ENCODE measurements around the gene EPG5. TPM values are rescaled to one million over a fixed set of nuclear protein-coding genes. Genes with fewer than 3 reads are reported as not detected.

Gene EPG5
- total RNA-seq, 8 experiments from 2014 or later = 10.5 to 28.2 (median 16.3) TPM

- no peak for ATAC-seq (replicated peaks in 6 of 8)
- Histone ChIP-seq H3K4me3 (no peak overlapping the region), H3K27ac (no peak overlapping the region), H3K4me1 (replicated peaks in 1 of 2) (no peaks in the 10 kb centered on the region)
- in situ Hi-C loops (cut with MboI; ENCODE audit: low pct_unique_long_range_greater_than_20kb in 2 of 9, low sequenced_read_pairs in 9 of 9, unreplicated experiment in 9 of 9) = loop anchor here in 1 of 9 experiments (25.0 kb wide), 1 partner anchor 153 kb away; the partner anchor contains the start of gene SLC14A1
- 40 to 100% (median 98%) methylated on average over 1 to 5 of the region's 5 CpGs; no CpG with 5 or more reads in 2 of the 10 experiments for WGBS, 10 experiments
Measured at GRCh38 chr18:45865466-45865865, 101.7 kb downstream of the EPG5 start.

GRCh38 chr18:45864081-45864480 is 103.0 kb downstream of the EPG5 start:
- 90 to 100% (median 97%) methylated on average over 1 to 5 of the region's 5 CpGs for WGBS, 10 experiments
- in situ Hi-C loops (cut with MboI; ENCODE audit: low pct_unique_long_range_greater_than_20kb in 2 of 9, low sequenced_read_pairs in 9 of 9, unreplicated experiment in 9 of 9) = loop anchor here in 1 of 9 experiments (25.0 kb wide), 1 partner anchor 152 kb away; the partner anchor contains the start of gene SLC14A1
- H3K4me1 ChIP-seq (replicated peaks in 1 of 2) = no peaks in the 10 kb centered on the region
- H3K4me3 ChIP-seq = no peak overlapping the region
- no peak for ATAC-seq (replicated peaks in 6 of 8)
- no peak overlapping the region for H3K27ac ChIP-seq

- in situ Hi-C loops (cut with MboI; ENCODE audit: low pct_unique_long_range_greater_than_20kb in 2 of 9, low sequenced_read_pairs in 9 of 9, unreplicated experiment in 9 of 9) = loop anchor here in 1 of 9 experiments (25.0 kb wide), 1 partner anchor 151 kb away; the partner anchor contains the start of gene SLC14A1
- WGBS, 10 experiments = 23 to 100% (median 86%) methylated on average over 1 of the region's 1 CpG; no CpG with 5 or more reads in 4 of the 10 experiments
Measured at GRCh38 chr18:45863469-45863868, 103.7 kb downstream of the EPG5 start.

DNA sequence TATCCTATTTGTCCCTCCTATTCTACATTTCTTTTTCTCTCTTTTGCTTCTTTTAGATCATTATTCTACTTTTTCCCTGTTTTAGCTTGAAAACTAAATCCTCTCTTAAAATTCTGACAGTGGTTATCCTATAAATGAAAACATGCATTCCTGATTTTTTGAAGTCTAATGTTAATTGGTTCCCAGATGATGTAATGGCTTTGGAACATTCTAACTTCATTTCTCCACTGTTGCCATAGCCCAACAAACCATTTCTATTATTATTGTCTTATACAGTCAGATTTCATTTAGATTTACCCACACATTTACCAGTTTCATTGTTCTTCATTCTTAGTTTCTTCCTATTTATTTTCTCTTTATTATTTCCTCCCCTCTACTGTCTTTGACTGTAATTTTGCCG is 105.2 kb downstream of the EPG5 start:
- Histone ChIP-seq H3K4me3 (no peak overlapping the region), H3K4me1 (replicated peaks in 1 of 2) (no peaks in the 10 kb centered on the region), H3K27ac (no peak overlapping the region)
- in situ Hi-C loops (cut with MboI; ENCODE audit: low pct_unique_long_range_greater_than_20kb in 2 of 9, low sequenced_read_pairs in 9 of 9, unreplicated experiment in 9 of 9) = loop anchor here in 1 of 9 experiments (25.0 kb wide), 1 partner anchor 150 kb away; the partner anchor contains the start of gene SLC14A1
- no peak for ATAC-seq (replicated peaks in 6 of 8)
- 84 to 100% (median 100%) methylated on average over 1 of the region's 1 CpG; no CpG with 5 or more reads in 2 of the 10 experiments for WGBS, 10 experiments

More at GRCh38 chr18:45863469-45863868, 103.7 kb downstream of the EPG5 start:
- no peak overlapping the region for H3K27ac ChIP-seq
- ATAC-seq (replicated peaks in 6 of 8) = no peak
- H3K4me3 ChIP-seq = no peak overlapping the region
- H3K4me1 ChIP-seq (replicated peaks in 1 of 2) = no peaks in the 10 kb centered on the region

GRCh38 chr18:45860971-45861370 is 106.2 kb downstream of the EPG5 start:
- no peak for ATAC-seq (replicated peaks in 6 of 8)
- WGBS, 10 experiments = 71 to 97% (median 88%) methylated on average over 1 to 3 of the region's 3 CpGs
- no peaks in the 10 kb centered on the region for H3K4me1 ChIP-seq (replicated peaks in 1 of 2)
- in situ Hi-C loops (cut with MboI; ENCODE audit: low pct_unique_long_range_greater_than_20kb in 2 of 9, low sequenced_read_pairs in 9 of 9, unreplicated experiment in 9 of 9) = loop anchor here in 1 of 9 experiments (25.0 kb wide), 1 partner anchor 149 kb away; the partner anchor contains the start of gene SLC14A1
- no peak overlapping the region for H3K27ac ChIP-seq
- no peak overlapping the region for H3K4me3 ChIP-seq

DNA sequence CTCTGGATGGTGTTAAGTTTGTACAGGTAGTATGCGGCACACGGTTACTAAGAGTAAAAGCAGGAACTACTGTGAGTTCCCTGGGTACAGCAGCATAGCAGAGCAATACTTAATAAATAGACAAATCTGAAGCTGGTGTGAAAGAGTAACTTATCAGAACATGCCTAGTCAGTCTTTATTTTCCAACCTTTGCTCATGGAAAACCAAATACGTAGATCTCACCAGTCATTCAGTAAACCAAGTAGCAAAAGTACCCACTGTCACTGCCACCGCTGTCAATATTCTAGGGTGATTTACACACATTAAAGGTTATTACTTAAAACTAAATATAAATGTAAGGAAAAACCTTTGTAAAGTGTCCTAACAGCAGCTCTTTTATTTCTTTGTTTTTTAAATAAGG is 106.6 kb downstream of the EPG5 start:
- no peak for ATAC-seq (replicated peaks in 6 of 8)
- Histone ChIP-seq H3K27ac (no peak overlapping the region), H3K4me1 (replicated peaks in 1 of 2) (no peaks in the 10 kb centered on the region), H3K4me3 (no peak overlapping the region)
- 86 to 100% (median 93%) methylated on average over 1 to 4 of the region's 4 CpGs; no CpG with 5 or more reads in 1 of the 10 experiments for WGBS, 10 experiments
- in situ Hi-C loops (cut with MboI; ENCODE audit: low pct_unique_long_range_greater_than_20kb in 2 of 9, low sequenced_read_pairs in 9 of 9, unreplicated experiment in 9 of 9) = loop anchor here in 1 of 9 experiments (25.0 kb wide), 1 partner anchor 148 kb away; the partner anchor contains the start of gene SLC14A1

- WGBS, 10 experiments = 92 to 100% (median 100%) methylated on average over 1 to 3 of the region's 3 CpGs; no CpG with 5 or more reads in 2 of the 10 experiments
- no peak for ATAC-seq (replicated peaks in 6 of 8)
- in situ Hi-C loops (cut with MboI; ENCODE audit: low pct_unique_long_range_greater_than_20kb in 2 of 9, low sequenced_read_pairs in 9 of 9, unreplicated experiment in 9 of 9) = loop anchor here in 1 of 9 experiments (25.0 kb wide), 1 partner anchor 147 kb away; the partner anchor contains the start of gene SLC14A1
- no peak overlapping the region for H3K27ac ChIP-seq
- no peaks in the 10 kb centered on the region for H3K4me1 ChIP-seq (replicated peaks in 1 of 2)
- H3K4me3 ChIP-seq = no peak overlapping the region
Measured at GRCh38 chr18:45859334-45859733, 107.8 kb downstream of the EPG5 start.

- 89 to 98% (median 95%) methylated on average over 3 to 4 of the region's 4 CpGs; no CpG with 5 or more reads in 2 of the 10 experiments for WGBS, 10 experiments
- Histone ChIP-seq H3K4me1 (replicated peaks in 1 of 2) (no peaks in the 10 kb centered on the region), H3K4me3 (no peak overlapping the region), H3K27ac (no peak overlapping the region)
- in situ Hi-C loops (cut with MboI; ENCODE audit: low pct_unique_long_range_greater_than_20kb in 2 of 9, low sequenced_read_pairs in 9 of 9, unreplicated experiment in 9 of 9) = loop anchor here in 1 of 9 experiments (25.0 kb wide), 1 partner anchor 144 kb away; the partner anchor contains the start of gene SLC14A1
- ATAC-seq (replicated peaks in 6 of 8) = no peak
Measured at GRCh38 chr18:45856531-45856930, 110.6 kb downstream of the EPG5 start.

- H3K4me3 ChIP-seq = no peak overlapping the region
- in situ Hi-C loops (cut with MboI; ENCODE audit: low pct_unique_long_range_greater_than_20kb in 2 of 9, low sequenced_read_pairs in 9 of 9, unreplicated experiment in 9 of 9) = loop anchor here in 1 of 9 experiments (25.0 kb wide), 1 partner anchor 142 kb away; the partner anchor contains the start of gene SLC14A1
- WGBS, 10 experiments = 63 to 100% (median 93%) methylated on average over 1 of the region's 2 CpGs; no CpG with 5 or more reads in 4 of the 10 experiments
- ATAC-seq (replicated peaks in 6 of 8) = no peak
- no peak overlapping the region for H3K27ac ChIP-seq
- H3K4me1 ChIP-seq (replicated peaks in 1 of 2) = no peaks in the 10 kb centered on the region
Measured at GRCh38 chr18:45854036-45854586, 113.0 kb downstream of the EPG5 start.

- in situ Hi-C loops (cut with MboI; ENCODE audit: low pct_unique_long_range_greater_than_20kb in 2 of 9, low sequenced_read_pairs in 9 of 9, unreplicated experiment in 9 of 9) = loop anchor here in 1 of 9 experiments (25.0 kb wide), 1 partner anchor 140 kb away; the partner anchor contains the start of gene SLC14A1
- Histone ChIP-seq H3K4me3 (no peak overlapping the region), H3K27ac (no peak overlapping the region), H3K4me1 (replicated peaks in 1 of 2) (no peaks in the 10 kb centered on the region)
- ATAC-seq (replicated peaks in 6 of 8) = no peak
- 20 to 100% (median 85%) methylated on average over 1 to 4 of the region's 5 CpGs; no CpG with 5 or more reads in 2 of the 10 experiments for WGBS, 10 experiments
Measured at GRCh38 chr18:45852631-45853030, 114.5 kb downstream of the EPG5 start.

DNA sequence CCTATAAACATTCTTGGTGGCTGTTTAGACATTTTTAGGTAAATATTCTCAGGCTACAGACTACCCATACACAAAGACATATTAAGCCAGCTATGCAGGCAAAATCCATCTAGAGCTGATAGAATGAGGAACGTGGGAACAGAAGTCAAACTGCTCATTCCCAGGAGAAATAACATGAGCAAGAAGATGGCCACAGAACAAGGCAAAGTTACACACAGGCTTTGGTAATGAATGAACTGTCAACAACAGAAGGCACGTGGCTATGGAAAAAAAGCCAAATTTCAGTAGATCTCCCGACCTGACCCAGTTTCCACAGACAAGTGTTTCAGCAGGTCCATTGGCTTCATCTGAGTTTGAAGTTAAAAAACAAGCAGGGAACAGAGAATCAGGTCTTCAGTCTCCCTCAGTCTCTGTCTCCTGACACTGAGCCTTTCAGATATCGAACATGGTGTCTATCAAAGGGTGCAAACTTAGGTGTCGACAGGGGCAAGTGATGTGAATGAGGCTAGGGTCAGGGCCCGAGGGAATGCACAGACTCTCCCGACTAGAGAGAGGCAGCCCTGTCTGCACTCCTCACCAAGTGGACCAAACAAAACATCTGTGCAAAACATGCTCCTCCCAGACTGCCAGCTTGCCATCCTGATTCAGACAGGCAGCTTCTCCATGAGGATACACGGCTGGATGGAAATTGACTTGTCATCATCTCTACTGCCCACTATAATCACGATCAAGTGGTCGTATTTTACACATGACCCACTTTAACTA is 115.8 kb downstream of the EPG5 start:
- Histone ChIP-seq H3K4me1 (replicated peaks in 1 of 2) (no peaks in the 10 kb centered on the region), H3K4me3 (no peak overlapping the region), H3K27ac (no peak overlapping the region)
- WGBS, 10 experiments = 8 to 90% (median 81%) methylated on average over 2 to 7 of the region's 10 CpGs; no CpG with 5 or more reads in 1 of the 10 experiments
- in situ Hi-C loops (cut with MboI; ENCODE audit: low pct_unique_long_range_greater_than_20kb in 2 of 9, low sequenced_read_pairs in 9 of 9, unreplicated experiment in 9 of 9) = loop anchor here in 1 of 9 experiments (25.0 kb wide), 1 partner anchor 139 kb away; the partner anchor contains the start of gene SLC14A1
- ATAC-seq (replicated peaks in 6 of 8) = no peak

GRCh38 chr18:45850021-45850420 is 117.1 kb downstream of the EPG5 start:
- WGBS, 10 experiments = 67 to 100% (median 92%) methylated on average over 1 to 8 of the region's 10 CpGs; no CpG with 5 or more reads in 2 of the 10 experiments
- peak in 7 of 8 experiments; percentile 35 to 70 (median 49) for ATAC-seq (replicated peaks in 6 of 8)

More at GRCh38 chr18:45850021-45850420, 117.1 kb downstream of the EPG5 start:
- Histone ChIP-seq H3K4me1 (replicated peaks in 1 of 2) (no peaks in the 10 kb centered on the region), H3K4me3 (no peak overlapping the region), H3K27ac (no peak overlapping the region)
- in situ Hi-C loops (cut with MboI; ENCODE audit: low pct_unique_long_range_greater_than_20kb in 2 of 9, low sequenced_read_pairs in 9 of 9, unreplicated experiment in 9 of 9) = loop anchor here in 1 of 9 experiments (25.0 kb wide), 1 partner anchor 138 kb away; the partner anchor contains the start of gene SLC14A1
